HG03432 (cell line): ENCODE data around the gene ABLIM3.

Source experiments
- ATAC-seq: cut with Tn5 transposase; IDR thresholded peaks from one replicate; pipeline ENCODE4 v1.9.1; 2021; ENCODE audit warnings: mild to moderate bottlenecking, moderate library complexity; ENCODE audit not compliant: unreplicated experiment

Gene ABLIM3

DNA sequence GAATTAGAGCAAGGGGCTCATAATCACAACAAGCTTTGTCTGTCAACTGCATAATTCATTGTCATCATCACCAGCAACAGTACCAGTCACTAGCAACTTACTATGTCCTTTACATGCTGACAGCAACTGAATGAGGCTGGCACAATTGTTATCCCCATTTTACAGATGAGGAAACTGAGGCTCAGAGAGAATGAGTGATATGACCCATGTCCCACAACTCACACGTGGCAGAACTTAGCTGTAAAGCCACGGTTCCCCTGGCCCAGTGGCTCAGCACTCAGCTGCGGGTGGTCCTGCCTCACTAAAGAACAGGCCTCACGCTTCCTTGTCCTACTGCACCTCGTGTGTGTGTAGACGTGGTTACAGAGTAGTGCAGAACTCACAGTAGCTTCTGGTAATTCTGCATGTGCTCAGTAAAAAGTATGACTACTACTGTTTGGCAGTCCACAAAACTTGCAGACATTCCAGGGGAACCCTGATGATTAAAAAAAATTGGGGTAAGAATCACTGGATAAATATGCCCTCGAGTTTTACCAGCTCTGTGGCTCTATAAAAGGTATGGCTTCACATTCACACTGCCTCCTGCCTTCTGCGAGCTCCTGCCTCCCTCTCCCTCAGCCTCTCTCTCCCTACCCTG is 160.6 kb downstream of the ABLIM3 start:
- ATAC-seq, result no peak

GRCh38 chr5:149302641-149303040 is 161.3 kb downstream of the ABLIM3 start:
- no peak for ATAC-seq

- no peak for ATAC-seq
Observed at GRCh38 chr5:149303210-149303609, 161.9 kb downstream of the ABLIM3 start.

- no peak for ATAC-seq
Observed at GRCh38 chr5:149304195-149305078, 163.1 kb downstream of the ABLIM3 start.

GRCh38 chr5:149309354-149309753 is 168.1 kb downstream of the ABLIM3 start:
- ATAC-seq, result no peak
